GM06990 (cell line): ENCODE results near the gene ZMYND12.

Experiments
- DNase-seq: peaks from one replicate; pipeline ENCODE4 v3.0.0-alpha.2; 2011; ENCODE audit not compliant: insufficient read length; ENCODE audit errors: extremely low read depth
- H3K27me3 ChIP-seq: replicated peaks from 2 replicates; pipeline ENCODE4 v1.6.0; 2011; ENCODE audit warnings: low read length; ENCODE audit not compliant: control insufficient read depth, insufficient read depth
- H3K36me3 ChIP-seq: 2 replicates; pipeline ENCODE4 v1.5.1; 2011; ENCODE audit warnings: low read length; ENCODE audit not compliant: control insufficient read depth, insufficient read depth
- H3K4me3 ChIP-seq: replicated peaks from 2 replicates; pipeline ENCODE4 v1.5.1; 2011; ENCODE audit warnings: low read depth, mild to moderate bottlenecking, control low read depth, low read length
- TF ChIP-seq, protein P1 (sequence below): IDR thresholded peaks from 2 replicates; pipeline ENCODE4 v1.5.1; 2011; ENCODE audit warnings: low read length, control low read depth, mild to moderate bottlenecking, inconsistent platforms; ENCODE audit not compliant: insufficient read depth, poor library complexity, severe bottlenecking

Gene ZMYND12

DNA sequence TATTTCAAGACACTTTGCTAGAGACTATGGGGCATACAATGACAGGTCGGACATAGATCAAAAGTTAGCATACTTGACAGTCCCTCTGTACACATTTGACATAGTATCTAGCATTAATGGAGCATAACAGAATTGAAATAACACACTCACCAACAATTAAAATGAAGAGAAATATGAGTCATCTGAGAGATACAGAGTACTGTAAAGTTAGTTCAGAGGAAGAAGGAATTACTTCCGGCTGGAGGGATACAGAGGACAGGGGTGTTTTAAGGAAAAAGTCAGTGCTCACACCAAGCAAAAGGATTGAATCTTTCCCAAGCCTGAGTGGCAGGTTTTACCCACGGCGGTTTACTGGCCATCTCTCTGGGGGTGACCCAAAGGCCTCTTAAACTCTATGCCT lies 2.4 kb downstream of the ZMYND12 start:
- Histone ChIP-seq H3K4me3 (no peak overlapping the region), H3K36me3 (no peaks in the 10 kb centered on the region; the same call in 1 of the 2 replicates), H3K27me3 (no peaks in the 10 kb centered on the region)
- TF ChIP-seq, protein P1, sequence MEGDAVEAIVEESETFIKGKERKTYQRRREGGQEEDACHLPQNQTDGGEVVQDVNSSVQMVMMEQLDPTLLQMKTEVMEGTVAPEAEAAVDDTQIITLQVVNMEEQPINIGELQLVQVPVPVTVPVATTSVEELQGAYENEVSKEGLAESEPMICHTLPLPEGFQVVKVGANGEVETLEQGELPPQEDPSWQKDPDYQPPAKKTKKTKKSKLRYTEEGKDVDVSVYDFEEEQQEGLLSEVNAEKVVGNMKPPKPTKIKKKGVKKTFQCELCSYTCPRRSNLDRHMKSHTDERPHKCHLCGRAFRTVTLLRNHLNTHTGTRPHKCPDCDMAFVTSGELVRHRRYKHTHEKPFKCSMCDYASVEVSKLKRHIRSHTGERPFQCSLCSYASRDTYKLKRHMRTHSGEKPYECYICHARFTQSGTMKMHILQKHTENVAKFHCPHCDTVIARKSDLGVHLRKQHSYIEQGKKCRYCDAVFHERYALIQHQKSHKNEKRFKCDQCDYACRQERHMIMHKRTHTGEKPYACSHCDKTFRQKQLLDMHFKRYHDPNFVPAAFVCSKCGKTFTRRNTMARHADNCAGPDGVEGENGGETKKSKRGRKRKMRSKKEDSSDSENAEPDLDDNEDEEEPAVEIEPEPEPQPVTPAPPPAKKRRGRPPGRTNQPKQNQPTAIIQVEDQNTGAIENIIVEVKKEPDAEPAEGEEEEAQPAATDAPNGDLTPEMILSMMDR, result no peak
- DNase-seq, result no peak

DNA sequence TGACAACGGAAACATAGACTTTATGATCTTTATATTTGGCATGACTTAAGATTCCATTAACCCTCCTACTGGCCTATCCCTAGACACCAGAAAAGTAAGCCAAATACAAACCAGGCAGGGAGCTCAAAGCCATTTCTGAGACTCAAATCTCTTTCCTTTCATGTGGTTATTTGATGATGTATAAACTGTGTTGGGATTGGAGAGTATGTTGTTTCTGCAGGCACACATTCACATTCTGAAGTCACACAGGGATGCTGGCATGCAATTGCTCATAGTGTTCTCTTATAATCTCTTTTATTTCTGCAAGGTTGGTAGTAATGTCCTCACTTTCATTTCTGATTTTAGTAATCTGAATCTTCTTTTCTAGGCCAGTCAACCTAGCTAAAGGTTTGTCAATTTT lies 5.8 kb downstream of the ZMYND12 start:
- no peaks in the 10 kb centered on the region for H3K27me3 ChIP-seq
- H3K4me3 ChIP-seq, result no peak overlapping the region
- no peaks in the 10 kb centered on the region for H3K36me3 ChIP-seq
- TF ChIP-seq, protein P1, result no peak
- no peak for DNase-seq

DNA sequence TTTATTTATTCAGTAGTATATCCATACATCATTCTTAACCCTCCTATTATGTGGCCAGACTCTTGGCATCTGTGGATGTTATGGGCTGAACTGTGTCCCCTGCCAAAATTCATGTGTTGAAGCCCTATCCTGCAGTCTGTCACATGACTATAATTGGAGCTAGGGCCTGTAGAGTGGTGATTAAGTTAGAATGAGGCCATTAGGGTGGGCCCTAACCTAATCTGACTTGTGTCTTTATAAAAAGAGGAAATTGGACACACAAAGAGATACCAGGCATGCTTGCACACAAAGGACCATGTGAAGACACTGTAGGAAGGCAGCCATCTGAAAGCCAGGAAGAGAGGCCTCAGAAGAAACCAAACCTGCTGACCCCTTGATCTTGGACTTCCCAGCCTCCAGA lies 6.6 kb downstream of the ZMYND12 start:
- TF ChIP-seq, protein P1, result no peak
- H3K27me3 ChIP-seq, result no peaks in the 10 kb centered on the region
- no peak overlapping the region for H3K4me3 ChIP-seq
- no peak for DNase-seq
- H3K36me3 ChIP-seq, result no peaks in the 10 kb centered on the region

DNA sequence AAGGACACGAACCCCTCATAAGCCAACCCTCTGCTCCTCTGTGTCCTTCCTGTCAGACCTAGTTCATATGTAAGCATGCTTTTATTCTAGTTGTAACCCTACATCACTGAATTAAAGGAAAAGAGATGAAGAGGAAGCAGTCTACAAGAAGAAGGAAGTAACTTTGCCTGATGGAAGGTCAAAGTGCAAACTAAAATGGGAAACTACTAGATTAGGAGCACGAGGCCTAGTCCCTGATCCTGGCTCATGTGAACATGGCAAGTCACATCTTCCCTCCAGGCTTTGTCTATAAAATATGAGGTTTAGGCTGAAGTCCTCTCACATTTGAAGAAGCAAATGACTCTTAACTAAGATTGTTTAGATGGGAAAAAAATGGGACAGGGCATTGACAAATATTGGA lies 13.2 kb downstream of the ZMYND12 start:
- DNase-seq, result no peak
- Histone ChIP-seq H3K4me3 (no peak overlapping the region), H3K36me3 (no peaks in the 10 kb centered on the region), H3K27me3 (no peaks in the 10 kb centered on the region)
- TF ChIP-seq, protein P1, result no peak

DNA sequence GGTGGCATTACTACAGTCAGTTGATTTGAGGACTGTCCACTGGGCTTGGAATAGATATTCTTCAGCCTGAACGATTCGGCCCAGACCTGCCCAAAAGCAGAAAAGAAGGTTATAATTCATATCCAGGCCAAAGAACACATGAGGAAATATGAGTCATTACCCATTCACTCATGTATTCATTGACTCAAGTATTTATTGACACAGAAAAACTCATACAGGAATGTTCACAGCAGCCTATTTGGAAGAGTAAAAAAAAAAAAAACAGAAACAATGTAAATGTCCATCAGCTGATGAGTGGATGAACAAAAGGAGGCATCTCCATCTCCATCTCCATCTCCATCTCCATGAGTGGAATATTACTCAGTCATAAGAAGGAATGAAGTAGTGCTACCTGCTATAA lies 15.9 kb downstream of the ZMYND12 start:
- TF ChIP-seq, protein P1, result no peak
- Histone ChIP-seq H3K36me3 (no peaks in the 10 kb centered on the region), H3K4me3 (no peak overlapping the region), H3K27me3 (no peaks in the 10 kb centered on the region)
- no peak for DNase-seq

DNA sequence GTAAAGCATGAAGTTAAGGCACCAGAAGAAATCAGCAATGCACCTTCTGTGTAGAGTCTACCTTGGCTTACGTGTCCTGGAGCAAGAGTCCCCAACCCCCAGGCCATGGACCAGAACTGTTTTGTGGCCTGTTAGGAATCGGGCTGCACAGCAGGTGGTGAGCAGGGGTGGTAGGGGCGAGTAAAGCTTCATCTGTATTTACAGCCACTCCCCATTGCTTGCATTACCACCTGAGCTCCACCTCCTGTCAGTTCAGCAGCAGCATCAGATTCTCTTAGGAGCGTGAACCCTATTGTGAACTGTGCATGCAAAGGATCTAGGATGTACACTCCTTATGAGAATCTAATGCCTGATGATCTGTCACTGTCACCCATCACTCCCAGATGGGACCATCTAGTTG lies 21.5 kb downstream of the ZMYND12 start:
- TF ChIP-seq, protein P1, result no peak
- DNase-seq, result no peak

More for the DNA sequence above, 21.5 kb downstream of the ZMYND12 start:
- Histone ChIP-seq H3K4me3 (no peak overlapping the region), H3K36me3 (no peaks in the 10 kb centered on the region), H3K27me3 (no peaks in the 10 kb centered on the region)
